Activated naive CD4-positive, alpha-beta T cell treated with anti-CD3 and anti-CD28 coated beads for 36 hours (primary cell): ENCODE data around the gene AUTS2. TPM values are rescaled to one million over a fixed set of nuclear protein-coding genes. Genes with fewer than 3 reads are reported as not detected.
A peak's percentile ranks its signal among the peaks of the same experiment; 100 is the strongest.

Experiments used
- CTCF ChIA-PET: fragments of 350-600 bp; sonication (Branson Sonifier 250); formaldehyde crosslinking; loops from one replicate; lab custom pipeline; 2021; ENCODE audit warnings: antibody characterized with exemption; lab: Charles Lee
- DNase-seq: peaks from one replicate; pipeline ENCODE4 v3.0.0-alpha.2; 2020
- H3K27ac Mint-ChIP-seq: one replicate; pipeline ENCODE4 v1.8.0; 2021; ENCODE audit warnings: mild to moderate bottlenecking, mixed read lengths
- H3K27me3 Mint-ChIP-seq: one replicate; pipeline ENCODE4 v1.8.0; 2021; ENCODE audit warnings: low read depth, mixed read lengths
- H3K36me3 Mint-ChIP-seq: one replicate; pipeline ENCODE4 v1.8.0; 2021; ENCODE audit warnings: low read depth, mixed read lengths
- H3K4me1 Mint-ChIP-seq: one replicate; pipeline ENCODE4 v1.8.0; 2021; ENCODE audit warnings: low read depth, mixed read lengths
- H3K4me3 Mint-ChIP-seq: one replicate; pipeline ENCODE4 v1.8.0; 2021; ENCODE audit warnings: mild to moderate bottlenecking, moderate library complexity, mixed read lengths
- H3K9me3 Mint-ChIP-seq: one replicate; pipeline ENCODE4 v1.8.0; 2021; ENCODE audit warnings: mixed read lengths
- intact Hi-C: fragments of 100-400 bp; cut with micrococcal nuclease; formaldehyde crosslinking; loops from one replicate; pipeline ENCODE4 v1.15.1; 2023
- total RNA-seq, 2 experiments: library from RNA; stranded (reverse); gene quantifications; one replicate each; pipeline ENCODE4 v1.2.3, GENCODE V29; 2021

AUTS2 gene
- total RNA-seq, 2 experiments from 2014 or later, result 0.79 to 1.1 TPM

- Mint-ChIP-seq H3K36me3 (no peaks in the 10 kb centered on the region), H3K27ac (no peak overlapping the region), H3K27me3 (peaks cover 23% of the 10 kb centered on the region), H3K4me1 (peaks cover under 1% of the 10 kb centered on the region), H3K9me3 (no peaks in the 10 kb centered on the region), H3K4me3 (no peak overlapping the region)
- intact Hi-C loops, result no loop called here
- CTCF ChIA-PET, result no interaction called here
- DNase-seq, result no peak
Measured at GRCh38 chr7:69591805-69592204, 6.5 kb upstream of the AUTS2 start.

- H3K9me3 Mint-ChIP-seq, result no peaks in the 10 kb centered on the region
- H3K36me3 Mint-ChIP-seq, result no peaks in the 10 kb centered on the region
- intact Hi-C loops, result no loop called here
- no peak for DNase-seq
- CTCF ChIA-PET, result no interaction called here
- H3K4me1 Mint-ChIP-seq, result peaks cover 4% of the 10 kb centered on the region
- no peak overlapping the region for H3K4me3 Mint-ChIP-seq
- H3K27ac Mint-ChIP-seq, result no peak overlapping the region
- peaks cover 28% of the 10 kb centered on the region for H3K27me3 Mint-ChIP-seq
Measured at GRCh38 chr7:69593511-69593910, 4.8 kb upstream of the AUTS2 start.

GRCh38 chr7:69595415-69595814 is 2.9 kb upstream of the AUTS2 start:
- DNase-seq, result no peak
- Mint-ChIP-seq H3K36me3 (no peaks in the 10 kb centered on the region), H3K4me3 (no peak overlapping the region), H3K27me3 (peaks cover 38% of the 10 kb centered on the region), H3K9me3 (no peaks in the 10 kb centered on the region), H3K27ac (no peak overlapping the region), H3K4me1 (peaks cover 10% of the 10 kb centered on the region)
- CTCF ChIA-PET, result no interaction called here
- intact Hi-C loops, result no loop called here

- Mint-ChIP-seq H3K4me3 (no peak overlapping the region), H3K36me3 (no peaks in the 10 kb centered on the region), H3K9me3 (no peaks in the 10 kb centered on the region), H3K27ac (no peak overlapping the region), H3K4me1 (peaks cover 10% of the 10 kb centered on the region), H3K27me3 (peaks cover 37% of the 10 kb centered on the region)
- intact Hi-C loops, result no loop called here
- DNase-seq, result no peak
- CTCF ChIA-PET, result no interaction called here
Measured at GRCh38 chr7:69596056-69596455, 2.2 kb upstream of the AUTS2 start.

GRCh38 chr7:69596723-69597277 is 1.5 kb upstream of the AUTS2 start:
- CTCF ChIA-PET, result no interaction called here
- intact Hi-C loops, result no loop called here
- Mint-ChIP-seq H3K27me3 (peaks cover 37% of the 10 kb centered on the region), H3K9me3 (no peaks in the 10 kb centered on the region), H3K36me3 (no peaks in the 10 kb centered on the region), H3K4me3 (peak overlapping the region; percentile 35), H3K27ac (no peak overlapping the region), H3K4me1 (peaks cover 10% of the 10 kb centered on the region)
- DNase-seq, result no peak

GRCh38 chr7:69597278-69598076 is 798 bp upstream of the AUTS2 start:
- Mint-ChIP-seq H3K27ac (no peak overlapping the region), H3K9me3 (no peaks in the 10 kb centered on the region), H3K4me1 (peaks cover 10% of the 10 kb centered on the region), H3K36me3 (no peaks in the 10 kb centered on the region), H3K4me3 (peak overlapping the region; percentile 41), H3K27me3 (peaks cover 37% of the 10 kb centered on the region)
- intact Hi-C loops, result no loop called here
- no peak for DNase-seq
- CTCF ChIA-PET, result no interaction called here

- CTCF ChIA-PET, result no interaction called here
- intact Hi-C loops, result no loop called here
Measured at GRCh38 chr7:69598487-69599285, 411 bp downstream of the AUTS2 start.

GRCh38 chr7:69599286-69599954 is 1.1 kb downstream of the AUTS2 start:
- H3K36me3 Mint-ChIP-seq, result no peaks in the 10 kb centered on the region
- H3K9me3 Mint-ChIP-seq, result no peaks in the 10 kb centered on the region
- peaks cover 10% of the 10 kb centered on the region for H3K4me1 Mint-ChIP-seq
- no peak overlapping the region for H3K27ac Mint-ChIP-seq
- H3K4me3 Mint-ChIP-seq, result peak overlapping the region; percentile 76
- peaks cover 34% of the 10 kb centered on the region for H3K27me3 Mint-ChIP-seq
- CTCF ChIA-PET, result no interaction called here
- intact Hi-C loops, result no loop called here
- no peak for DNase-seq

More at GRCh38 chr7:69598487-69599285, 411 bp downstream of the AUTS2 start:
- Mint-ChIP-seq H3K36me3 (no peaks in the 10 kb centered on the region), H3K4me1 (peaks cover 10% of the 10 kb centered on the region), H3K4me3 (peak overlapping the region; percentile 76), H3K9me3 (no peaks in the 10 kb centered on the region), H3K27me3 (peaks cover 34% of the 10 kb centered on the region), H3K27ac (no peak overlapping the region)
- DNase-seq, result no peak

- H3K4me1 Mint-ChIP-seq, result peaks cover 10% of the 10 kb centered on the region
- peaks cover 29% of the 10 kb centered on the region for H3K27me3 Mint-ChIP-seq
- no peak overlapping the region for H3K27ac Mint-ChIP-seq
- CTCF ChIA-PET, result no interaction called here
- intact Hi-C loops, result loop anchor here (5.0 kb wide), 1 partner anchor 137 kb away; no protein-coding TSS in a partner anchor
- no peak for DNase-seq
- peak overlapping the region; percentile 51 for H3K4me3 Mint-ChIP-seq
- no peaks in the 10 kb centered on the region for H3K9me3 Mint-ChIP-seq
- H3K36me3 Mint-ChIP-seq, result no peaks in the 10 kb centered on the region
Measured at GRCh38 chr7:69599955-69600709, 1.9 kb downstream of the AUTS2 start.

- Mint-ChIP-seq H3K36me3 (no peaks in the 10 kb centered on the region), H3K27me3 (peaks cover 24% of the 10 kb centered on the region), H3K4me1 (peaks cover 10% of the 10 kb centered on the region), H3K9me3 (no peaks in the 10 kb centered on the region), H3K27ac (no peak overlapping the region), H3K4me3 (no peak overlapping the region)
- DNase-seq, result no peak
- intact Hi-C loops, result loop anchor here (5.0 kb wide), 1 partner anchor 136 kb away; no protein-coding TSS in a partner anchor
- CTCF ChIA-PET, result no interaction called here
Measured at GRCh38 chr7:69600710-69601519, 2.6 kb downstream of the AUTS2 start.

- H3K27me3 Mint-ChIP-seq, result peaks cover 13% of the 10 kb centered on the region
- CTCF ChIA-PET, result interaction anchor here (0.7 kb wide), 1 partner anchor 59 kb away, joined by 3 read pairs; no protein-coding TSS in a partner anchor
- H3K27ac Mint-ChIP-seq, result no peak overlapping the region
- H3K9me3 Mint-ChIP-seq, result no peaks in the 10 kb centered on the region
- intact Hi-C loops, result loop anchor here (5.0 kb wide), 1 partner anchor 135 kb away; no protein-coding TSS in a partner anchor
- no peaks in the 10 kb centered on the region for H3K36me3 Mint-ChIP-seq
- no peak for DNase-seq
- no peak overlapping the region for H3K4me3 Mint-ChIP-seq
- peaks cover 6% of the 10 kb centered on the region for H3K4me1 Mint-ChIP-seq
Measured at GRCh38 chr7:69602522-69602921, 4.2 kb downstream of the AUTS2 start.
